Erythroblast (primary cell): ENCODE results near the gene CLRN1.

Experiments
- GATA1 ChIP-seq: IDR thresholded peaks from 2 replicates; pipeline ENCODE4 v1.6.1; 2011; ENCODE audit warnings: low read depth, mild to moderate bottlenecking, control low read depth, low read length, moderate library complexity
- POLR2A ChIP-seq: IDR thresholded peaks from 2 replicates; pipeline ENCODE4 v1.6.1; 2011; ENCODE audit warnings: mild to moderate bottlenecking, low read length

GRCh38 chr3:150877303-150877702 lies 95.2 kb downstream of the CLRN1 start:
- no peak for TF ChIP-seq POLR2A
- TF ChIP-seq GATA1 = no peak
